ENCODE data around the gene LCT. TPM values are rescaled to one million over a fixed set of nuclear protein-coding genes. Genes with fewer than 3 reads are reported as not detected.

The LCT gene
- total and polyA plus RNA-seq, 2 donors: 0.09 to 1.1 TPM

DNA sequence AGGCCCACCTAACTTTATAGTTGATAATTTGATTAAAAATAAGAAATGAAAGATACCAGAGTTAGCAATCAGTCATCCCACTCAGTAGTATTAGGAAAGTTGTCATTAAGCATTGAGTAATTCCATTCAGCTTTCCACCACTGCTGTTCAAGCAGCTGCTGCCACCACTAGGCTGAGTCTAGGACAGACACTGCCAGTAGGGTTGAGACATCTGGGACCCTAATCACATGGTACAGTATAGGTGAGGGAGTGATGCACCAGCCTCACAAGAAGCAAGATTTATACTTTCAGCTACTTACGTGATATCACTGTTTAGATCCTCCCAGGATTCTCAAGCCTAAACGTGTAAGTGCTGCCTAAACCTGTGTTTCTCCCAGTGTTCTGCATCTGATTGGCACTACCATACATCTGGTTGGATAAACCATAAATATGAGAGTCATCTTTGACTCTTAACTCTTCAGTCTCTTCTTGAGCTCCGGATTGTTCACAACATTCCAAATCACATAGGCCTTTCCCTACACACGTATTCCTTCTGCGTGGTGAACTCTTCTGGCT, 92.1 kb downstream of the LCT start:
- H3K9me3 ChIP-seq (ENCODE audit: control insufficient read depth in 2 of 2, insufficient read depth in 1 of 2, low read length in 1 of 2): no peaks in the 10 kb centered on the region
- peaks cover 18 to 34% of the 10 kb centered on the region in 2 donors for H3K36me3 ChIP-seq (ENCODE audit: control insufficient read depth in 2 of 2, insufficient read depth in 2 of 2, low read length in 1 of 2)
- H3K4me1 ChIP-seq (ENCODE audit: control insufficient read depth in 2 of 2, insufficient read depth in 2 of 2, low read length in 2 of 2): peaks cover 0 to 6% of the 10 kb centered on the region in 2 donors
- peak in 5 of 9 donors; percentile 43 to 73 (median 52) for DNase-seq (ENCODE audit: low read depth in 6 of 9, low spot score in 9 of 9)
- H3K27ac ChIP-seq (ENCODE audit: low read depth in 1 of 2, low read length in 1 of 2): no peak overlapping the region
- WGBS: 89% methylated on average over 5 of the region's 5 CpGs
- H3K27me3 ChIP-seq (ENCODE audit: control insufficient read depth in 2 of 2, insufficient read depth in 1 of 2, low read length in 1 of 2): no peaks in the 10 kb centered on the region
- no peak overlapping the region for H3K4me3 ChIP-seq (ENCODE audit: low read length in 2 of 2)

DNA sequence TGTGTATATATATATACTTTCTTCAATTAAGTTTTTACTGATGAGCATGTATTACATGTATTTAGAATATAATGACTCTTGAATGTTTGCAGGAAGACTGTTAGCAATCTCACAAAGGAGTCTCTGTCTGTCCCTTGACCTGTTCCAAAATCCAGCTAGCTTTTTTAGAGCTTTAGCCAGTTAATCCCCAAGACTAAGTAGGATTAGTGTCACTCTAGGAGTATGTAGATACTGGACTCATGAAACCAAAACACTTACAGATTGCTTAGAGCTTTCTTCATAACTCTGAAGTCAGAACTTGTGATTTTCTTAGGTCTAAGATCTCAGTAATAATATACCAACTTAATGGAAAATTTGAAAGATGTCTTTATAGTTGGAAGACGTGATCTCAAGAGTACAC, 93.1 kb downstream of the LCT start:
- peak overlapping the region; percentile 7 to 13 for H3K4me3 ChIP-seq (ENCODE audit: low read length in 2 of 2)
- no peaks in the 10 kb centered on the region for H3K9me3 ChIP-seq (ENCODE audit: control insufficient read depth in 2 of 2, insufficient read depth in 1 of 2, low read length in 1 of 2)
- no peak overlapping the region for H3K27ac ChIP-seq (ENCODE audit: low read depth in 1 of 2, low read length in 1 of 2)
- peak in 2 of 9 donors; percentile 6 to 7 for DNase-seq (ENCODE audit: low read depth in 6 of 9, low spot score in 9 of 9)
- H3K4me1 ChIP-seq (ENCODE audit: control insufficient read depth in 2 of 2, insufficient read depth in 2 of 2, low read length in 2 of 2): peaks cover 0 to 6% of the 10 kb centered on the region in 2 donors
- 89% methylated on average over 1 of the region's 1 CpG for WGBS
- H3K27me3 ChIP-seq (ENCODE audit: control insufficient read depth in 2 of 2, insufficient read depth in 1 of 2, low read length in 1 of 2): no peaks in the 10 kb centered on the region
- H3K36me3 ChIP-seq (ENCODE audit: control insufficient read depth in 2 of 2, insufficient read depth in 2 of 2, low read length in 1 of 2): peaks cover 16 to 25% of the 10 kb centered on the region in 2 donors

DNA sequence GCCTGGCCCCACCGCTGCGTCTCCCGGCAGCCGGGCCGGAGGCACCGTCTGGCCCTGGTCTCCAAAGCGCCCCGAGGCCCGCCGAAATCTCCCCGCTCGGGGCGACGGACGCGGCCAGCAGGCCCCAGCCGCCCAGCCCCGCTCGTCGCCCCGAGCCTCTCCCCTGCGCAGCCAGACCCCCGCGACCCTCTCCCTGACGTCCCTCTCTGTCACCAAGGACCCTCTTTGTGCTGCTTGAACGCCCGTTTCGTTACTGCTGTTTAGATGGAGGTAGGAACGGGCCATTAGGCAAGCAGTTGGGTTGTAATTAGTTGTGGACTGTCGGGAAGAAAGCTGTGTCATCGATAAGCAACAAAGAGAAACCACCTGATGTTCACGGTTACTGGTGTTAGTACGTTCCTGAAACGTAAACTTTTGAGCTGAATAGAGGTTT, 94.6 kb downstream of the LCT start:
- H3K27ac ChIP-seq (ENCODE audit: low read depth in 1 of 2, low read length in 1 of 2): peak overlapping the region; percentile 98 to 99
- DNase-seq (ENCODE audit: low read depth in 6 of 9, low spot score in 9 of 9): peak in 7 of 9 donors; percentile 27 to 70 (median 45)
- under 1% methylated on average over 34 of the region's 34 CpGs for WGBS
- H3K27me3 ChIP-seq (ENCODE audit: control insufficient read depth in 2 of 2, insufficient read depth in 1 of 2, low read length in 1 of 2): no peaks in the 10 kb centered on the region
- no peaks in the 10 kb centered on the region for H3K9me3 ChIP-seq (ENCODE audit: control insufficient read depth in 2 of 2, insufficient read depth in 1 of 2, low read length in 1 of 2)
- peaks cover 3 to 15% of the 10 kb centered on the region in 2 donors for H3K36me3 ChIP-seq (ENCODE audit: control insufficient read depth in 2 of 2, insufficient read depth in 2 of 2, low read length in 1 of 2)
- peaks cover 0 to 6% of the 10 kb centered on the region in 2 donors for H3K4me1 ChIP-seq (ENCODE audit: control insufficient read depth in 2 of 2, insufficient read depth in 2 of 2, low read length in 2 of 2)
- H3K4me3 ChIP-seq (ENCODE audit: low read length in 2 of 2): peak overlapping the region; percentile 91 to 93

DNA sequence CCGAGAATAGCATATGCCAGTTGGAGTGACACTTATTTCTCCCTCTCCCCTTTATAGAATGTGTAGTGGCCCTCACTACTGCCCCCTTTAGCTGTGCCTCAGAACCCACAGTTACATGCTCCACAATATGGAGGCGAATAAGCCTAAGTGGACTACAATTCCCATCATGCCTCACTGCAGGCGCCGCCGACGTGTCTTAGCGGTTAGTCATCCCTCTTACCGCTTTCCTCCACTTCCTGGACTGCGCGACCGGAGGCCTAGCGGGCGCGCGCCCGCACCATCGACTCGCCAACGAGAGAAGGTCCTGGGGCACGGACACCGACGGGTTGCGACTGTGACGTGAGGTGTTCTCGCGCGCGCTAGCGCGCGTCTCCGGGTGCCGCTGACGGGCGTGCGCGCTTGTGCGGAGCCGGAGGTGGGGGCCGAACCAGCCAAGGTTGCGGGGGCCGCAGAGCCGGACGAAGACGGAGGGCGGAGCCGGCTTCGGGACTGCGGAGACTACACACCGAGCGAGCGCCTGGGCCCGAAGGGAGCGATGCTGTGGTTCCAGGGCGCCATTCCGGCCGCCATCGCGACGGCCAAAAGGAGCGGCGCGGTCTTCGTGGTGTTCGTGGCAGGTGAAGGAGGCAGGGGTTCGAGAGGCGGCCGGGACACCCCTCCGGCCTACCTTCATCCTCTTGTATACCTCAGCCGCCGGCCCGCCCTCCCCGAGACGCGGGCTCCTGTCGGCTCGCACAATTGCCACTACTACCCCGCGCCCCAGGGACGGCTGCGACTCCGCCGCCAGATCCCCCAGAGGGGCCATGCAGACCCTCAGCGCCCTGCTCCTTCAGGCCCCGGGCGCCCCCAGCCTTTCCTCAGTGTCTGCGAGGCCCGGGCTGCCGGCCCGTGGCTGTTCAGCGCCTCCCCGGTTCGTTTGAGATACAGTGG, 95.3 kb downstream of the LCT start, which contains the start of gene UBXN4:
TSS of gene UBXN4 (plus strand) at position 461 of the 930 bp plus-strand sequence. CDS start at position 536, 75 bp downstream.
- H3K4me3 ChIP-seq (ENCODE audit: low read length in 2 of 2): peak within 1 kb of the TSS; percentile 91 to 93
- peaks cover 0 to 6% of the 10 kb centered on the region in 2 donors for H3K4me1 ChIP-seq (ENCODE audit: control insufficient read depth in 2 of 2, insufficient read depth in 2 of 2, low read length in 2 of 2)
- peak; percentile 89 to 97 (median 94) for DNase-seq (ENCODE audit: low read depth in 6 of 9, low spot score in 9 of 9)
- WGBS: under 1% methylated on average over 93 of the region's 93 CpGs
- peaks cover 3 to 8% of the 10 kb centered on the region in 2 donors for H3K36me3 ChIP-seq (ENCODE audit: control insufficient read depth in 2 of 2, insufficient read depth in 2 of 2, low read length in 1 of 2)
- no peaks in the 10 kb centered on the region for H3K9me3 ChIP-seq (ENCODE audit: control insufficient read depth in 2 of 2, insufficient read depth in 1 of 2, low read length in 1 of 2)
- peak within 1 kb of the TSS; percentile 98 to 99 for H3K27ac ChIP-seq (ENCODE audit: low read depth in 1 of 2, low read length in 1 of 2)
- H3K27me3 ChIP-seq (ENCODE audit: control insufficient read depth in 2 of 2, insufficient read depth in 1 of 2, low read length in 1 of 2): no peaks in the 10 kb centered on the region

DNA sequence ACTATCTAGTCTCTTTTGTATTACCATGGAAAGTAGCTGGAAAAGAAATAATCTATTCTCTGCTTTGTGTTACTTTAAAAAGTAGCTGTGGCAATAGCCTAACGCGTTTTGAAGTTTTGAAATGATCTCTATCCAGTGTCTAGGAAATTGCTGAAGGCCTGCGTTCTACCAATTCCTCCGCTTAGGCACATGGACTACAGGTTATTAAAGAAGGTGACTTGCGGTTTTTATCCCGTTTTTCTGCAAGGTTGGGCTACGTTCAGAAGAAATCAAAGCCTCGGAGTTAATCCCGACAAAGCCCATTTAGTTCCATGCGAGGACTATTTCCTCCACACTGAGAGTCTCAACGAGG, 96.0 kb downstream of the LCT start:
- 90% methylated on average over 11 of the region's 11 CpGs for WGBS
- H3K4me1 ChIP-seq (ENCODE audit: control insufficient read depth in 2 of 2, insufficient read depth in 2 of 2, low read length in 2 of 2): peaks cover 0 to 6% of the 10 kb centered on the region in 2 donors
- no peak for DNase-seq (ENCODE audit: low read depth in 6 of 9, low spot score in 9 of 9)
- H3K9me3 ChIP-seq (ENCODE audit: control insufficient read depth in 2 of 2, insufficient read depth in 1 of 2, low read length in 1 of 2): no peaks in the 10 kb centered on the region
- no peaks in the 10 kb centered on the region for H3K27me3 ChIP-seq (ENCODE audit: control insufficient read depth in 2 of 2, insufficient read depth in 1 of 2, low read length in 1 of 2)
- H3K27ac ChIP-seq (ENCODE audit: low read depth in 1 of 2, low read length in 1 of 2): no peak overlapping the region
- H3K36me3 ChIP-seq (ENCODE audit: control insufficient read depth in 2 of 2, insufficient read depth in 2 of 2, low read length in 1 of 2): peaks cover 3% of the 10 kb centered on the region in 2 donors
- H3K4me3 ChIP-seq (ENCODE audit: low read length in 2 of 2): no peak overlapping the region

DNA sequence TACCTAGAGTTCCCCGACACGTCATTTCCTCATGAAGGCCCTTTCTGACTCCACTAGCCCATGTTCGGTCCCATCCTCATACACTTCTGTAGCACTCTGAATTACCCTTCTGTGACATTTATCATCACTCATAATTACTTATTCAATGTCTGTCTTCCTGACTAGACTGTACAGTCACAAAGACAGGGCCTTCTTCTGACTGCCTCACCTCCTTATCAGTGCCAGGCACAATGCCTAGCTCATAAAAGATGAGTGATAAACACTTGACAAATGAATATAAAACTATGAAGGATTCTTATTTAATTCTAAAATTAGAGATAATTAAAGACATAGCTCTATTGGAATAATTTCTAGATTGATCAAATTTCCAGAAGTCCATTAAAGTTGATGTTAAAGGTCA, 96.8 kb downstream of the LCT start:
- Histone ChIP-seq H3K4me1 (ENCODE audit: control insufficient read depth in 2 of 2, insufficient read depth in 2 of 2, low read length in 2 of 2) (peaks cover 0 to 6% of the 10 kb centered on the region in 2 donors), H3K36me3 (ENCODE audit: control insufficient read depth in 2 of 2, insufficient read depth in 2 of 2, low read length in 1 of 2) (peaks cover 0 to 3% of the 10 kb centered on the region in 2 donors), H3K9me3 (ENCODE audit: control insufficient read depth in 2 of 2, insufficient read depth in 1 of 2, low read length in 1 of 2) (no peaks in the 10 kb centered on the region), H3K27ac (ENCODE audit: low read depth in 1 of 2, low read length in 1 of 2) (no peak overlapping the region), H3K27me3 (ENCODE audit: control insufficient read depth in 2 of 2, insufficient read depth in 1 of 2, low read length in 1 of 2) (no peaks in the 10 kb centered on the region), H3K4me3 (ENCODE audit: low read length in 2 of 2) (no peak overlapping the region)
- 99% methylated on average over 3 of the region's 3 CpGs for WGBS
- no peak for DNase-seq (ENCODE audit: low read depth in 6 of 9, low spot score in 9 of 9)

Other genes with a start within 250 kb of the LCT start
- 64.4 TPM for gene UBXN4, start 95.3 kb downstream of the LCT start, total RNA-seq
- 98.1 TPM for gene UBXN4, start 95.3 kb downstream of the LCT start, polyA plus RNA-seq
- gene MCM6, start 39.3 kb upstream of the LCT start, total RNA-seq: 52.4 TPM
- 19.5 TPM for gene MCM6, start 39.3 kb upstream of the LCT start, polyA plus RNA-seq
- gene DARS1, start 148.4 kb upstream of the LCT start, total RNA-seq: 118 TPM
- 119 TPM for gene DARS1, start 148.4 kb upstream of the LCT start, polyA plus RNA-seq